Frontal cortex (tissue), 1 donor: ENCODE measurements around the gene DHX30. TPM values are rescaled to one million over a fixed set of nuclear protein-coding genes. Genes with fewer than 3 reads are reported as not detected.

Experiments
- small RNA-seq: library from RNA; depleted of rRNA; stranded (forward); fragments of <200 nt; gene quantifications from one replicate; pipeline ENCODE3, GENCODE V24; 2014
- total RNA-seq: library from RNA; depleted of rRNA; stranded (reverse); fragments of >200 nt; gene quantifications from one replicate; pipeline ENCODE4 v1.2.3, GENCODE V29; 2014

Gene DHX30
- total RNA-seq, 1 donor from 2014 or later: 68.9 TPM

Small RNA genes lying within 50 kb of the gene (small RNA-seq; reads per million reads assigned to genes)
- 0.20 reads per million for gene MIR1226
- not detected for gene RF02271

Other genes starting within 250 kb of the DHX30 start
- gene CSPG5, start 224.3 kb upstream of the DHX30 start, total RNA-seq: 115 TPM
- gene SMARCC1, start 21.2 kb upstream of the DHX30 start, total RNA-seq: 99.9 TPM
- 258 TPM for gene MAP4, start 213.3 kb downstream of the DHX30 start, total RNA-seq